ENCODE results near the gene PPP2R5E.

DNA sequence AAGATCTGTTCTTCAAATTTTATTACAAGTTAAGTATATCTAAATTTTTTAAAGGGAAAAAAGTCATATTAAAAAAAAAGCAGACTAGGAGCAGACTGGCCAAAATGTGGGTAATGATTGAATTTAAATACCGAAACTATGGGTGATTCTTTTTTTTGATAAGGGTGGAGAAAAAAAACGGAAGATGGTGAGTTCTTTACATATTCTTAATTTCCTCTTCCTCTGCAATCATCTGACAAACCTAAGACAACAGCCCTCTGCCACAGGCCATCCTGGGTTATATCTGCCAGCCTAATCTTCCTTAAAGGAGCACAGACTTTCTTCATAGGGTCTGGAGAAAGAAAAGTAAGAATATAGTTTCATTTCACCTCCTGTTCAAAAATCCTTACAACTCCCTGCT is 108.0 kb downstream of the PPP2R5E start:
- TF ChIP-seq, protein P1, sequence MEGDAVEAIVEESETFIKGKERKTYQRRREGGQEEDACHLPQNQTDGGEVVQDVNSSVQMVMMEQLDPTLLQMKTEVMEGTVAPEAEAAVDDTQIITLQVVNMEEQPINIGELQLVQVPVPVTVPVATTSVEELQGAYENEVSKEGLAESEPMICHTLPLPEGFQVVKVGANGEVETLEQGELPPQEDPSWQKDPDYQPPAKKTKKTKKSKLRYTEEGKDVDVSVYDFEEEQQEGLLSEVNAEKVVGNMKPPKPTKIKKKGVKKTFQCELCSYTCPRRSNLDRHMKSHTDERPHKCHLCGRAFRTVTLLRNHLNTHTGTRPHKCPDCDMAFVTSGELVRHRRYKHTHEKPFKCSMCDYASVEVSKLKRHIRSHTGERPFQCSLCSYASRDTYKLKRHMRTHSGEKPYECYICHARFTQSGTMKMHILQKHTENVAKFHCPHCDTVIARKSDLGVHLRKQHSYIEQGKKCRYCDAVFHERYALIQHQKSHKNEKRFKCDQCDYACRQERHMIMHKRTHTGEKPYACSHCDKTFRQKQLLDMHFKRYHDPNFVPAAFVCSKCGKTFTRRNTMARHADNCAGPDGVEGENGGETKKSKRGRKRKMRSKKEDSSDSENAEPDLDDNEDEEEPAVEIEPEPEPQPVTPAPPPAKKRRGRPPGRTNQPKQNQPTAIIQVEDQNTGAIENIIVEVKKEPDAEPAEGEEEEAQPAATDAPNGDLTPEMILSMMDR (IDR thresholded peaks at IDR 0.05) = no peak
- TF ChIP-seq POLR2AphosphoS5 (IDR thresholded peaks at IDR 0.05; ENCODE audit: low read depth, low read length) (no peak), TCF7L2 (IDR thresholded peaks at IDR 0.05; ENCODE audit: low read depth, low read length) (no peak)
